ENCODE measurements around the gene EPB41L4B. TPM values are rescaled to one million over a fixed set of nuclear protein-coding genes. Genes with fewer than 3 reads are reported as not detected.

EPB41L4B gene
- polyA plus RNA-seq, 2 donors, result 0.62 to 1.3 TPM

DNA sequence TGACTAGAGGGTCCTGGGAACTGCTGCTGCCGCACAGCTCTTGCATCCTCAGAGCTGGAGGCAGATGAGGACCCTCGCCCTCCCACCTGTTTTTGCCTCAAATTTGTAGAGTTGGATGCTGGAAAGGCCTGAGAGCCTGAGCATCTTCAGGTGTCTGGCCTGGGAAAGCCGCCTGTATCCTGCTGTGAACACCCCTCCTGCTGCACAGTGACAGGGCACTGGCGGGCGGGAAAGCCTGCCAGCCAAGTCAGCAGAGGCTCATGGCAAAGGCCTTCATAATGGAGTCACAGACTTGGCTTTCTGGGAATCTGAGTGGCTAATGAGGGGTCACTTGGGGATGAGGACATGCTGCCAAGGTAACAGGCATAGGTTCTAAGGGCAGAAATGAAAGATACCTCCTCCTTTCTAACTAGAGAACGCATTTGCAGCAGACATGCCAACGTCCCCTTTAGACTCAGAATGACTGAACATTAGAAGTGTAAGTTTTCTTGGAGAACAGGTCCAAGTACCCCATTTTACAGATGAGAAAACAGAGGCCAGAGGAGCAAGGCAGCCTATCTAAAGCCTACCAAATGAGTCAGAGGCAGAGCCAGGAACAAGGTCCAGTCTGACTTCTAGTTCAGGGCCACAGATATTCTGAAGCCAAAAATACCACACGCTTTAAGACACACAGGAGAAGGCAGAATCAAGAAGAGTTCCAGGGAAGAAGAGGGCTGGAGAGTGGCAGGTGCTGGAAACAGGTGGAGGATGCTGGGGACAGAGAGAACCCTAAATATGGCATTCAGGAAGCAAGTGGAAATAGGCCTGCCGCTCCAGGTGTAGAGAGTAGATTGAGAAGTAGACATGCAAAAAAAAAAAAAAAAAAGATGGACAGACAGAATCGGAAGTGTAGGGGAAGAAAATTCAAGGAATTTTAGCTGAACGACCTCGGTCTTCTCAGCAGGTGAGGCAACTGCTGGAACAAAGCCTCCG, 44.1 kb downstream of the EPB41L4B start:
- H3K9me3 ChIP-seq (ENCODE audit: control insufficient read depth in 2 of 2, insufficient read depth in 1 of 2, low read depth in 1 of 2, low read length in 1 of 2), result no peaks in the 10 kb centered on the region
- H3K36me3 ChIP-seq (ENCODE audit: control insufficient read depth in 2 of 2, insufficient read depth in 2 of 2, low read length in 1 of 2), result no peaks in the 10 kb centered on the region
- H3K27ac ChIP-seq (ENCODE audit: low read depth in 2 of 2, low read length in 1 of 2), result no peak overlapping the region
- H3K27me3 ChIP-seq (ENCODE audit: control insufficient read depth in 1 of 2, insufficient read depth in 2 of 2, low read length in 2 of 2), result no peaks in the 10 kb centered on the region
- 76 to 77% methylated on average over 13 of the region's 13 CpGs for WGBS, 2 donors
- no peak overlapping the region for H3K4me3 ChIP-seq (ENCODE audit: low read depth in 1 of 2, low read length in 2 of 2)
- peaks cover 0 to 5% of the 10 kb centered on the region in 2 donors for H3K4me1 ChIP-seq (ENCODE audit: control insufficient read depth in 2 of 2, insufficient read depth in 2 of 2, low read length in 1 of 2)

DNA sequence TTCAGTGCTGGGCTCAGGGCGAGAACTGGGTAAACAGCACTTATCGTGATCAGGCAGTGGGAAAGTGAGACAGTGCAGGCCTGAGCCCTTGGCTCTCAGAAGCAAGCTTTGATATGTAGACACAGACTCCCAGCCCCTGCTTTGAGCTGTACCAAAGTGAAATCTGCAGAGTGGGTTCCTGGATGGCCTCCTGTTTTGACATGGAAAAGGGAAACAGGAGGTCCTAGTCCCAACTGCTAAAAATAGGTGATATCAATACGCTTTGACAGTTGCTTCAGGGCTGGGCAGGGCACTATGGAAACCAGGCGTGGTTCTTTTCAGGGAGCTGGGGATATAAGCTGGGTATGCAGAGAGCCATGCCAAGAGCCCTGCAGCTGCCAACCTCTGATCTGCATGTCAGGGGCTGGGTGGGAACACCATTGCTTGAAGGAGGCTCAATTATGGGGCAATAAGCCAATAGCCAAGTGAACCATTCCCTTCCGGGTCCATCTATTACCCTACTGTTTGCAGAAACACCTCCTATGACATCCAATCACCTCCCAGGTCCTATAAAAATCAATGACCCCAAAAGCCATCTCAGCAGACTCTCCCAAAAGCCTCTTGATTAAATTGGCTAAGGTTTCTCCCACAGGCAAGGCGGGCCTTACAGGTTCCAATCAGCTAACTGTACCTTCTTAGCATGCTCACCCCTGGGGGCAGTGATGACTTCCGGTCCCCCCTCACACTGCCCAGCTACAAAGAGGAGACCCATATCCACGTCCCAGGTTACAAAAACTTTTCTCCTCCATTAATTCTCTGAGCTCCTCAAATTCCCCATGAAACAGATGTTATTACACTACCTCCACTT, 45.8 kb downstream of the EPB41L4B start:
- Histone ChIP-seq H3K4me1 (ENCODE audit: control insufficient read depth in 2 of 2, insufficient read depth in 2 of 2, low read length in 1 of 2) (peaks cover 0 to 5% of the 10 kb centered on the region in 2 donors), H3K27ac (ENCODE audit: low read depth in 2 of 2, low read length in 1 of 2) (no peak overlapping the region), H3K36me3 (ENCODE audit: control insufficient read depth in 2 of 2, insufficient read depth in 2 of 2, low read length in 1 of 2) (no peaks in the 10 kb centered on the region), H3K4me3 (ENCODE audit: low read depth in 1 of 2, low read length in 2 of 2) (no peak overlapping the region), H3K27me3 (ENCODE audit: control insufficient read depth in 1 of 2, insufficient read depth in 2 of 2, low read length in 2 of 2) (peaks cover 0 to 2% of the 10 kb centered on the region in 2 donors), H3K9me3 (ENCODE audit: control insufficient read depth in 2 of 2, insufficient read depth in 1 of 2, low read depth in 1 of 2, low read length in 1 of 2) (no peaks in the 10 kb centered on the region)
- WGBS, 2 donors, result 50 to 57% methylated on average over 8 of the region's 8 CpGs

DNA sequence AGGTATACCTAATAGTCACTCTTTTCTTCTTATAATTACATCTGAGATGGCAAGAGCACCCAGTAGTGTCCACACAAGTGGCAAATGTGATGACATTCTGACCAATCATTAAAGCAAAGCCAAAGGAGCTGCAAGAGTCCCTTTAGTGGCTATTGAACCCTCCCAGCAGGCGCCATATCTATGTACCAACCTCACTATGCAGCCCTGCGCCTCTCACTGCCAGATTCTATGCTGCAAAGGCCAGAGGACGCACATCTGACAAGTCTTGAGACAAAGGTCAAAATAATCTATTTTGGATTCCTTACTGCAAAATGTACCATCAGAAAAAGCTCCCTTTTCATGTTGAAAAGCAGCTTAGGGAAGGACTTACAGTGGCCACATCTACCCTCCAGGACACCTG, 47.0 kb downstream of the EPB41L4B start:
- Histone ChIP-seq H3K4me1 (ENCODE audit: control insufficient read depth in 2 of 2, insufficient read depth in 2 of 2, low read length in 1 of 2) (peaks cover 0 to 5% of the 10 kb centered on the region in 2 donors), H3K4me3 (ENCODE audit: low read depth in 1 of 2, low read length in 2 of 2) (no peak overlapping the region), H3K27me3 (ENCODE audit: control insufficient read depth in 1 of 2, insufficient read depth in 2 of 2, low read length in 2 of 2) (peaks cover 0 to 2% of the 10 kb centered on the region in 2 donors), H3K9me3 (ENCODE audit: control insufficient read depth in 2 of 2, insufficient read depth in 1 of 2, low read depth in 1 of 2, low read length in 1 of 2) (no peaks in the 10 kb centered on the region), H3K27ac (ENCODE audit: low read depth in 2 of 2, low read length in 1 of 2) (no peak overlapping the region), H3K36me3 (ENCODE audit: control insufficient read depth in 2 of 2, insufficient read depth in 2 of 2, low read length in 1 of 2) (no peaks in the 10 kb centered on the region)
- WGBS, 2 donors, result 84 to 91% methylated on average over 3 of the region's 3 CpGs

DNA sequence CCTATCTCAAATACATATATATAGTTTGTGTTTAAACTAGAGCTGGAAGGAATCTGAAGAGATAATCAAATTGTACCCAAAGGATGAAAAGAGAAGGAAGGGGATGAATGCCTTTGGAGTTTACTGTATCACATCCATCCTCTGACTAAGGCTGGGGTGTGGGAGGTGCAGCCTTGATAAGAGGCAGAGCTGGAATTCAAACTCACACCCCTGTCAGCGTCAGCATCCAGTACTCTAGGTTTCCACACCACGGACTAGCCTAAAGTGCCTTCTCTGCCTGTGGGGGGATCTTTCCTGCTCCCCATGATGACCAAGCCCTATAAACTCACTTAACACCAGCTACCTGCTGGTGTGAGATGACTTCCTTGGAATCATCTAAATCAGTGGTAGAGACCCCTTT, 48.1 kb downstream of the EPB41L4B start:
- Histone ChIP-seq H3K27ac (ENCODE audit: low read depth in 2 of 2, low read length in 1 of 2) (no peak overlapping the region), H3K4me3 (ENCODE audit: low read depth in 1 of 2, low read length in 2 of 2) (no peak overlapping the region), H3K36me3 (ENCODE audit: control insufficient read depth in 2 of 2, insufficient read depth in 2 of 2, low read length in 1 of 2) (no peaks in the 10 kb centered on the region), H3K27me3 (ENCODE audit: control insufficient read depth in 1 of 2, insufficient read depth in 2 of 2, low read length in 2 of 2) (peaks cover 0 to 2% of the 10 kb centered on the region in 2 donors), H3K9me3 (ENCODE audit: control insufficient read depth in 2 of 2, insufficient read depth in 1 of 2, low read depth in 1 of 2, low read length in 1 of 2) (no peaks in the 10 kb centered on the region), H3K4me1 (ENCODE audit: control insufficient read depth in 2 of 2, insufficient read depth in 2 of 2, low read length in 1 of 2) (peaks cover 0 to 5% of the 10 kb centered on the region in 2 donors)
- 89 to 97% methylated on average over 2 of the region's 2 CpGs for WGBS, 2 donors

DNA sequence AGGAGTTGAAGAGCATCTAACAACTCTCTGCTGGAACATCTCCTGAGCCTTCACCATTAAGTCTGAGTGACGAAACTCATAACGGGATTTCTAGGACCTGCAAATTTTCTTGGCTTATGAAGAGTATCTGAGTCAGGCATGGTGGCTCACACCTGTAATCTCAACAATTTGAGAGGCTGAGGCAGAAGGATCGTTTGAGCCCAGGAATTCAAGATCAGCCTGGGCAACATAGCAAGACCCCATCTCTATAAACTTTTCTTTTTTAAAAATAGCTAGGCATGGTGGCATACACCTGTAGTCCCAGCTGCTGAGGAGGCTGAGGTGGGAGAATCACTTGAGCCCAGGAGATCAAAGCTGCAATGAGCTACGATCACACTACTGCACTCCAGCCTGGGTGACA, 48.8 kb downstream of the EPB41L4B start:
- H3K27me3 ChIP-seq (ENCODE audit: control insufficient read depth in 1 of 2, insufficient read depth in 2 of 2, low read length in 2 of 2), result peaks cover 0 to 2% of the 10 kb centered on the region in 2 donors
- H3K27ac ChIP-seq (ENCODE audit: low read depth in 2 of 2, low read length in 1 of 2), result no peak overlapping the region
- H3K36me3 ChIP-seq (ENCODE audit: control insufficient read depth in 2 of 2, insufficient read depth in 2 of 2, low read length in 1 of 2), result no peaks in the 10 kb centered on the region
- WGBS, 2 donors, result 90 to 95% methylated on average over 4 of the region's 4 CpGs
- no peak overlapping the region for H3K4me3 ChIP-seq (ENCODE audit: low read depth in 1 of 2, low read length in 2 of 2)
- H3K4me1 ChIP-seq (ENCODE audit: control insufficient read depth in 2 of 2, insufficient read depth in 2 of 2, low read length in 1 of 2), result peaks cover 0 to 2% of the 10 kb centered on the region in 2 donors
- no peaks in the 10 kb centered on the region for H3K9me3 ChIP-seq (ENCODE audit: control insufficient read depth in 2 of 2, insufficient read depth in 1 of 2, low read depth in 1 of 2, low read length in 1 of 2)

DNA sequence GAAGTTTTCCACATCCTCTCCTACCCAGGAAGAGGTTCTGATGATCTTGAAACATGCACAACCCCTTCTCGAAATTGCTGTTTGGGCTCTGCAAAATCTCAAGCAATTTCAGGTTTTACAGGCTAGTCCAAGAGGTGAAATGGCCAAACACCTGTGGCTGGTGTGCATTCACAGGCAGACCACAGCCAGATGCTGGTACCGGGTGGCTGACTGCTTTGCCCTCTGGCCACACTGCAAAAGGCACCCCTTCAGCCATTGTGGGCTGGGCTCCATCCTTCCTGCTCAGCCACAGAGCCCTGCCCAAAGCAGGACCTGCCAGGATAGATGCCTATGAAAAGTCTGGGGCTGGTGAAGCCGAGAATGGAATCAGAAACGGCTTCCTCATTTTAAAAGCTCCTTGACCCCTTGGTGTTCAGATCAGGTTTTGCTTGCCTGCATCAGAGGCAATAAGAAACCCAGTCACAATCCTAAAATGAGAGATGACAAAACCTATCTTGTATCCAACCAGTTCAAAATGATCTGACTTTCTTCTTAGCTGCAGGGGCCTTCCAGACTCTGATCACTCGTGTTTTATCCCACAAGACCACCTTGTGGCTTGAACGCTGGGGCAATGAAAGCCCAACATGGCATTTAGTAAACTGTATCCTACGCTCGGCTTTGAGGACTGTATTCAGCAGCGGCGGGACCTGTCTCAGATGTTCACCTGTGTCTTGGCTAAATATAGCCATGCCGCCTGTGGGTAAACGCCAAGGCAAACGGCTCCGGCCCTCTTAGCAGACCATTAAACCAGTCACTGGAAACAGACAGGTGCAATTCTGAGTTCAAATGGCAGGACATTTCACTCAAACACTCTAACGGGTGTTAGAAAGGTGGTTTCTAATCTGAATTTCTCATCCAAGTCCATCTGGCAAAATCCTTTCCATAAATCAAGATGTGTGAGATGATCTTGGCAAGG, 49.6 kb downstream of the EPB41L4B start:
- peaks cover 0 to 2% of the 10 kb centered on the region in 2 donors for H3K4me1 ChIP-seq (ENCODE audit: control insufficient read depth in 2 of 2, insufficient read depth in 2 of 2, low read length in 1 of 2)
- no peaks in the 10 kb centered on the region for H3K36me3 ChIP-seq (ENCODE audit: control insufficient read depth in 2 of 2, insufficient read depth in 2 of 2, low read length in 1 of 2)
- H3K27ac ChIP-seq (ENCODE audit: low read depth in 2 of 2, low read length in 1 of 2), result no peak overlapping the region
- peaks cover 0 to 2% of the 10 kb centered on the region in 2 donors for H3K27me3 ChIP-seq (ENCODE audit: control insufficient read depth in 1 of 2, insufficient read depth in 2 of 2, low read length in 2 of 2)
- WGBS, 2 donors, result 79 to 89% methylated on average over 15 of the region's 15 CpGs
- H3K4me3 ChIP-seq (ENCODE audit: low read depth in 1 of 2, low read length in 2 of 2), result no peak overlapping the region
- no peaks in the 10 kb centered on the region for H3K9me3 ChIP-seq (ENCODE audit: control insufficient read depth in 2 of 2, insufficient read depth in 1 of 2, low read depth in 1 of 2, low read length in 1 of 2)

DNA sequence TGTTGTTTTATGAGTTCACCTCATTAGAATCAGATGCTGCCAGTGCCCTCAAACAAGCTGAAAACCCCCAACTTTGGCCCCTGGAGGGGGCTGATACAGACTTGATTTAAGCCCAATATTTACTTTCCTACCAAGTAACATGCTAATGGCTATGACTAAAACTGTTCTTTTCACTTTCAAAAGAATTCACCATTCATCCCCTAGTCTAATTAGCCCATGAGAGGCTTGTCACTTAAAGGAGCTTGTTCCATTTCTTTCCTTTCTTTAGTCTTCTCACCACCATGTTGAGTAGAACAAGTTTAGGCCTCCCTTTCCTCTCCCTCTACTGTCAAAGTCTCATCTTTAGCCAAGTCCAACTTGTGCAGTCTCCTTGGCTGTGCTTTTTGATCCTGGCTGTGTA, 50.4 kb downstream of the EPB41L4B start:
- no peak overlapping the region for H3K4me3 ChIP-seq (ENCODE audit: low read depth in 1 of 2, low read length in 2 of 2)

DNA sequence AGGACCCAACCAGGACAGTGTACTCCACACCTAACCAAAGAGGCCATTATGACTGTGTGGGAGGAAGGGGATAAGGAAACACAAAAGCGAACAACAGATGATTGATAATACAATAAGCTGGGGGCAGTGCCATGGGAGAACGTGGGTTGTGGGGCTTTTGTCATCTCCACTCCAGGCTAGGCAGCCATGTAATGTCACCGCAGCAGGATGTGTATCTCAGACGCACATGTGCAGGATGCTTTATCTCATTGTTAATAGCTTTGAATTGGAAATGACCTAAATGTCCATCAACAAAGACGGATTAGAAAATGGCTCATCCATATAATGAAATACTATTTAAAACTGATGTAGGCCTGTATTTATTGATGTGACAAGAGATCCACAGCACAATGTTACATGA, 51.0 kb downstream of the EPB41L4B start:
- WGBS, 2 donors, result 80 to 82% methylated on average over 5 of the region's 5 CpGs
- Histone ChIP-seq H3K4me1 (ENCODE audit: control insufficient read depth in 2 of 2, insufficient read depth in 2 of 2, low read length in 1 of 2) (peaks cover 0 to 5% of the 10 kb centered on the region in 2 donors), H3K36me3 (ENCODE audit: control insufficient read depth in 2 of 2, insufficient read depth in 2 of 2, low read length in 1 of 2) (no peaks in the 10 kb centered on the region), H3K9me3 (ENCODE audit: control insufficient read depth in 2 of 2, insufficient read depth in 1 of 2, low read depth in 1 of 2, low read length in 1 of 2) (no peaks in the 10 kb centered on the region), H3K27me3 (ENCODE audit: control insufficient read depth in 1 of 2, insufficient read depth in 2 of 2, low read length in 2 of 2) (peaks cover 0 to 2% of the 10 kb centered on the region in 2 donors), H3K4me3 (ENCODE audit: low read depth in 1 of 2, low read length in 2 of 2) (no peak overlapping the region), H3K27ac (ENCODE audit: low read depth in 2 of 2, low read length in 1 of 2) (no peak overlapping the region)

More for the DNA sequence above, 50.4 kb downstream of the EPB41L4B start:
- no peaks in the 10 kb centered on the region for H3K36me3 ChIP-seq (ENCODE audit: control insufficient read depth in 2 of 2, insufficient read depth in 2 of 2, low read length in 1 of 2)
- H3K27ac ChIP-seq (ENCODE audit: low read depth in 2 of 2, low read length in 1 of 2), result no peak overlapping the region
- no peaks in the 10 kb centered on the region for H3K9me3 ChIP-seq (ENCODE audit: control insufficient read depth in 2 of 2, insufficient read depth in 1 of 2, low read depth in 1 of 2, low read length in 1 of 2)
- peaks cover 0 to 2% of the 10 kb centered on the region in 2 donors for H3K4me1 ChIP-seq (ENCODE audit: control insufficient read depth in 2 of 2, insufficient read depth in 2 of 2, low read length in 1 of 2)
- peaks cover 0 to 2% of the 10 kb centered on the region in 2 donors for H3K27me3 ChIP-seq (ENCODE audit: control insufficient read depth in 1 of 2, insufficient read depth in 2 of 2, low read length in 2 of 2)

DNA sequence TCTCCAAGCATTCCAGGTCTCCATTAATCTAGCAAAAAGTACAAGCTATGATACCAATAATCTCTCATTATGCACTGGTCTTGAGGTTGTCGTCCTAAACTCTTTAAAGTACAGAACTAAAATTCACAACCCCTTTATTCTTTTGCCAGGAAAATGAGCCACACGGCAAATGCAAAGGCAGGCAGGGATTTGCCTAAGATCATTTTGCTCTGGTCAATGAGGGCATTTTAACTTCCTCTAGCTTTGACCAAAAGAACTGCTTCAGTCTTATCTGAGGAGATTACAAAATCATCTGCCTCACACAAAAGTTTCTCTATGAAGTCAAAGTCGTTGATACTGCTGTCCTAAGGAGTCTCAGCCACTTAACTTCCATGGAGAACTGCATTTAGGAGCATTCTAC, 51.8 kb downstream of the EPB41L4B start:
- 47 to 55% methylated on average over 3 of the region's 3 CpGs for WGBS, 2 donors
- H3K27me3 ChIP-seq (ENCODE audit: control insufficient read depth in 1 of 2, insufficient read depth in 2 of 2, low read length in 2 of 2), result peaks cover 0 to 2% of the 10 kb centered on the region in 2 donors
- H3K4me3 ChIP-seq (ENCODE audit: low read depth in 1 of 2, low read length in 2 of 2), result no peak overlapping the region
- no peak overlapping the region for H3K27ac ChIP-seq (ENCODE audit: low read depth in 2 of 2, low read length in 1 of 2)
- H3K9me3 ChIP-seq (ENCODE audit: control insufficient read depth in 2 of 2, insufficient read depth in 1 of 2, low read depth in 1 of 2, low read length in 1 of 2), result no peaks in the 10 kb centered on the region
- peaks cover 0 to 4% of the 10 kb centered on the region in 2 donors for H3K4me1 ChIP-seq (ENCODE audit: control insufficient read depth in 2 of 2, insufficient read depth in 2 of 2, low read length in 1 of 2)
- H3K36me3 ChIP-seq (ENCODE audit: control insufficient read depth in 2 of 2, insufficient read depth in 2 of 2, low read length in 1 of 2), result no peaks in the 10 kb centered on the region
